Measurements from ENCODE around the gene ST3GAL2. TPM values are rescaled to one million over a fixed set of nuclear protein-coding genes. Genes with fewer than 3 reads are reported as not detected.

Gene ST3GAL2
- total RNA-seq, 4 donors from 2014 or later = 7.0 to 12.9 (median 9.5) TPM

GRCh38 chr16:70421473-70422311 is 17.2 kb downstream of the ST3GAL2 start:
- H3K4me3 ChIP-seq (ENCODE audit: low read depth, poor library complexity, severe bottlenecking) = no peak overlapping the region
- intact Hi-C loops (cut with DNase I; ENCODE audit: low total_unique reads) = no loop called here
- WGBS, 2 donors = 90 to 94% methylated on average over 11 of the region's 11 CpGs
- DNase-seq (ENCODE audit: low spot score in 2 of 2) = no peak
- TF ChIP-seq POLR2A (IDR thresholded peaks at IDR 0.05) = no peak
- TF ChIP-seq CTCF (IDR thresholded peaks at IDR 0.05) = no peak

GRCh38 chr16:70421014-70421413 is 17.9 kb downstream of the ST3GAL2 start:
- H3K4me3 ChIP-seq (ENCODE audit: low read depth, poor library complexity, severe bottlenecking) = no peak overlapping the region
- TF ChIP-seq CTCF (IDR thresholded peaks at IDR 0.05) = no peak
- TF ChIP-seq POLR2A (IDR thresholded peaks at IDR 0.05) = no peak
- WGBS, 2 donors = 88 to 91% methylated on average over 8 to 9 of the region's 9 CpGs
- DNase-seq (ENCODE audit: low spot score in 2 of 2) = no peak
- intact Hi-C loops (cut with DNase I; ENCODE audit: low total_unique reads) = no loop called here

GRCh38 chr16:70419384-70420327 is 19.2 kb downstream of the ST3GAL2 start:
- intact Hi-C loops (cut with DNase I; ENCODE audit: low total_unique reads) = no loop called here
- 80 to 88% methylated on average over 14 of the region's 14 CpGs for WGBS, 2 donors
- H3K4me3 ChIP-seq (ENCODE audit: low read depth, poor library complexity, severe bottlenecking) = no peak overlapping the region
- DNase-seq (ENCODE audit: low spot score in 2 of 2) = no peak
- TF ChIP-seq POLR2A (IDR thresholded peaks at IDR 0.05) (no peak), CTCF (IDR thresholded peaks at IDR 0.05) (no peak)

GRCh38 chr16:70418993-70419318 is 19.9 kb downstream of the ST3GAL2 start:
- no peak overlapping the region for H3K4me3 ChIP-seq (ENCODE audit: low read depth, poor library complexity, severe bottlenecking)
- intact Hi-C loops (cut with DNase I; ENCODE audit: low total_unique reads) = no loop called here
- DNase-seq (ENCODE audit: low spot score in 2 of 2) = no peak
- TF ChIP-seq CTCF (IDR thresholded peaks at IDR 0.05) (no peak), POLR2A (IDR thresholded peaks at IDR 0.05) (no peak)
- WGBS, 2 donors = 68% methylated on average over 5 of the region's 5 CpGs

- no peak overlapping the region for H3K4me3 ChIP-seq (ENCODE audit: low read depth, poor library complexity, severe bottlenecking)
- 80 to 88% methylated on average over 12 to 13 of the region's 13 CpGs for WGBS, 2 donors
- DNase-seq (ENCODE audit: low spot score in 2 of 2) = no peak
- TF ChIP-seq CTCF (IDR thresholded peaks at IDR 0.05) = no peak
- no peak for TF ChIP-seq POLR2A (IDR thresholded peaks at IDR 0.05)
- intact Hi-C loops (cut with DNase I; ENCODE audit: low total_unique reads) = no loop called here
Observed at GRCh38 chr16:70418274-70418992, 20.5 kb downstream of the ST3GAL2 start.
